Measurements from ENCODE around the gene SIGLEC9.

The SIGLEC9 gene

DNA sequence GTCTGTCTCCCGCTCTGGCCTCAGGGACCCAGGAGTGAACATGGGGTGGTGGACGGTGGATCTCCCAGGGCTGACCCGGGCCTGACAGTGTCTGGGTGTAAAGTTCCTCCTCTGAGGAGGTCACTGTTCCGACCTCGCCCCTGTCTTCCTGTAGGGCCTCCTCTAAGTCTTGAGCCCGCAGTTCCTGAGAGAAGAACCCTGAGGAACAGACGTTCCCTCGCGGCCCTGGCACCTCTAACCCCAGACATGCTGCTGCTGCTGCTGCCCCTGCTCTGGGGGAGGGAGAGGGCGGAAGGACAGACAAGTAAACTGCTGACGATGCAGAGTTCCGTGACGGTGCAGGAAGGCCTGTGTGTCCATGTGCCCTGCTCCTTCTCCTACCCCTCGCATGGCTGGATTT lies at the start of gene SIGLEC9:
TSS of gene SIGLEC9 (plus strand) at position 178 of the 400 bp plus-strand sequence. CDS start at position 247, 69 bp downstream.
- DNase-seq, result no peak

DNA sequence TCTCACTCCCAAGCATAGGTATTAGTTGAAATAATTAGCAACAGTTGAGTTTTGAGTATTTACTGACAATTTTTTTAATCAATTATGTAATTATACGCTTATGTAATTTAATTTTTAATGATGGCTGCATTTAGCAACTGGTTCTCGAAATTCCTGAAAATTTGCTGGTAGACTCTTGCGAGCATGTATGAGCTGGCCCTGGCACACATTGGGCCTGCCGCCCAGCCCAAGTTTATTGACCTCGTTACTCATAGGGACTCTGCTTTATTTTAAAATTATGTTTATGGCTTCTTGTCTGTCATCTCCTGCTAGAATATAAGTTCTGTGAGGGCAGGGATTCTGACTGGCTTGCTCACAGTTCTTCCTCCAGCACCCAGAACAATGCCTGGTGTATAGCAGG lies 48.7 kb upstream of the SIGLEC9 start:
- no peak for DNase-seq

DNA sequence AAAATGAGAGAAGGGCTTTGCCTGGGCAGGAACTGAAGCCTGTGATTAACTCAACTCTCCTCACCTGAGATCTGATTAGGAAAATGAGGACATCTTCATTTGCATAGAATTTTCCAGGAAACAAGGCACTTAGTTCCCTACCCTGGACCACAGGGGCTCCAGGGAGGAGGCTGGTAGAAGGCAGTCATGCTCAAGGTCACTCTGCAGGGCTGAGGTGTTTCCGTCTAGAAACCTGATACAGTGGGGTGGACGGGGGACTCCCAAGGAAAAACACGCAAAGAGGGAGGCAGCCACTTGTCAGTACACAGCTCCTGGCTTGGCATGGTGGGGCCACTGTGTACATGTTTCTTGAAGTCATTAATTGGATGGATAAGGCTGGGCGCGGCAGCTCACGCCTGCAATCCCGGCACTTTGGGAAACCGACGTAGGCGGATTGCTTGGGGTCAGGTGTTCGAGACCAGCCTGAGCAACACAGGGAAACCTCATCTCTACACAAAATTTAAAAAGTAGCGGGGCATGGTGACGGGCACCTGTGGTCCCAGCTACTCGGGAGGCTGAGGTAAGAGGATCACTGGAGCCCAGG lies 48.0 kb upstream of the SIGLEC9 start:
- no peak for DNase-seq

DNA sequence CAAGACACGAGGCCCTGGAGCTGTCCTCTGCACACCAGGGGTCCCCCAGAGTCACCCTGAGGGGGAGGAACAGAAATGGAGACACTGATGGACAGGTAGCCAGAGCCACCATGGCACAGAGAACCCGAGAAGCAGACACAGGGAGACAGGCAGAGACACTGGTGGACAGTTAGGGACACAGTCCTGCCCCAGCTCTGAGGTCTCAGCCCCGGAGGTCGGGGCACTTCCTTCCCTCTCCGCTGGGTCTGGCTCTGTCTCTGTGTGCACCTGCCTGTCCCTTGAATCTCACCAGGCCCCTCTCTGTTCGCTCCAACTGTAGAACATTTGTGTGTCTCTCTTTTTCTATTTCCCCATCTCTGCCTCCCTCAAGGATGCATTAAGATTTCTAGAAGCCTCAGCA lies 46.6 kb upstream of the SIGLEC9 start:
- no peak for DNase-seq

DNA sequence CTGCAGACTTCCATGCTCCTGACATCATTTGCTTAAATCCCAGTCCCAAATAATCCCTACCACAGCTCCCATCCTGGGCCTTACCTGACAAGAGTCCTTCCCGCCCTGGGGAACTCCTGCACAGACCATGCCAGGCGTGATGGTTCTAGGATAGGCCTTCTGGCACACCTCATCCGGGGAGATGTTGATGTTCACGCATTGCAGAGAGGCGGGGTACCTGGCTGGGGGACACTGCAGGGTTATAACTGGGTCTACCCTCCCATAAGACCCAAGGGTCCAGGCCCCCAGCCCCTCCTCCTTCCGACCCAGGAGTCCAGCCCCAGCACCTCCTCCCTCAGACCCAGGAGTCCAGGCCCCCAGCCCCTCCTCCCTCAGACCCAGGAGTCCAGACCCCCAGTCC lies 46.0 kb upstream of the SIGLEC9 start:
- no peak for DNase-seq

DNA sequence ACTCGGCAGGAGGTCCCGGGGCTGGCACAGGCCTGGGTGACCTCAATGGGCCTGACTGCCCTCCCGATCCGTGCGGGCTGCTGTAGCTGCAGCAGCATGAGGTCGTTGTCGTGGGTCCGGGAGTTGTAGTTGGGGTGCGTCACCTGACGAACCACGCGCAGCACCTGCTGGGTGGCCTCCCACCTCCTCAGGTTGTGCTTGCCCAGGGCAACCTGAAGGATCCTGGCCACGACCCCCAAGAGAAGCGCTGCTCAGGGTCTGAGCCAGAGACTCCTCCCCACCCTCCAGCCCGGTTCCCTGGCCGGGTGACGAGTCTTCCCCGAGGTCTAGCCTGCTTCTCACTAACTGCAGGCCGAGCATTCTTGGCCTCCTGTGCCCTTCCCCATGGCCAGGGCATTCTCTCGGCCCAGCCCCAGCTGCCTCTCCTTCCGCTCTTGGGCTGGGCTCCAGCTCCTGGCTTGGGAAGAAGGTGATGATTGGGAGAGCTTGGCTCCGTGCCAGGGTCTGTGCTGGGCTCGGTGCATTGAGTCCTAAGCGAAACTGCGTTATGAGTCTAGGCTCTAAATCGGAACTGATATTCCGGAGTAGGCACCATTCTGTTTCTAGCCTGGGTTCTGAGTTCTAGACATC lies 45.1 kb upstream of the SIGLEC9 start:
- DNase-seq, result no peak

DNA sequence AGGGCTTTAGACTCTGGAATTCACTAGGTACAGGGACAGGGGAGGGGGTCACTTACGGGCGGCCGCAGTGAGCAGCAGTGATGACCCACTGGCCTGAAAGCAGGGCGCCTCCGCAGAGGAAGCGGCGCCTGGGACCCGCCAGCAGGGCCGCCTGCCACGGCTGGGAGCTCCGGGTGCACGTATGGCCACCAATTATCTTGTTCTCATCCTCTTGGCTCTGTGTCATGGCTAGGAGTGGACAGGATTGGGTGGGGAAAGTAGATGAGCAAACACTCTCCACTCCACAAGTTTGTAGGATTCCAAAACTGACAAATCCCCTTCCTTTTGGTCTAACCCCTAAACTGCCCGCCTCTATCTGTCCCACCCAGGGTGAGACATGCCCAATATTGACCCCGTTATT lies 43.2 kb upstream of the SIGLEC9 start:
- no peak for DNase-seq

DNA sequence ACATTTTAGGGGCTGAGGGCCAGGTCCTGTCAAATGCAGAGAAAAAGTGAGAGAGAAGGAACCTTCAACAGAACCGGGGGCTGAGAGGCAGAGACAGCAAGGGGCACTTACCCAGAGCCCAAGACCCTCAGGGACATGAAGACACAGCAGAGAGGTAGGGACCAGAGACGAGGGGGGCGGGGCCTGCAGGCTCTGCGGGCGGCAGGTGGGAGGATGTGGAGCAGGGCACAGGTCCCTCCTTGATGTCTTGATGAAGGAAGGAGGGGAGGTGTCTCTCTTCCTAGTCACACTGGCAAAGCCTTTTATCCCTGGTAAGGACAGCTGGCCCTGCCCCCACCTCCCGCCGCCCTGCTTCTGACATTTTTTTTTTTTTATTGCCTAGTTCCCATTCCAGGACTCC lies 42.1 kb upstream of the SIGLEC9 start, which contains the start of gene KLK14:
TSS of gene KLK14 (minus strand) at position 277 of the 400 bp plus-strand sequence. CDS start at position 4, 273 bp downstream.
- DNase-seq, result no peak

DNA sequence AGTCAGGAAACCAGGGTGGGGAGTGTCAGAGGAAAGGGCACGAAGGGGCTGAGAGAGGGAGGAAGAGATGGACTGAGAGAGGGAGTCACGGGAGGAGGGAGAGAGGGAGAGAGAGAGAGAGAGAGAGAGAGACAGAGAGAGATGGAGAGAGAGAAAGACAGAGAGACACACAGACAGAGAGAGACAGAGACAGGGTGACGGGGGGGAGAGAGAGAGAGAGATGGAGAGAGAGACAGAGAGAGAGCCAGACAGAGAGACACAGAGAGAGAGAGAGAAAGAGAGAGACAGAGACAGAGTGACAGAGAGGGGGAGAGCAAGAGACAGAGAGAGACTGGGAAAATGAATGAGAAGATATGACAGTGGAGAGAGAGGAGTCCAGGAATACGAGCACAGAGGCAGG lies 41.5 kb upstream of the SIGLEC9 start:
- no peak for DNase-seq

DNA sequence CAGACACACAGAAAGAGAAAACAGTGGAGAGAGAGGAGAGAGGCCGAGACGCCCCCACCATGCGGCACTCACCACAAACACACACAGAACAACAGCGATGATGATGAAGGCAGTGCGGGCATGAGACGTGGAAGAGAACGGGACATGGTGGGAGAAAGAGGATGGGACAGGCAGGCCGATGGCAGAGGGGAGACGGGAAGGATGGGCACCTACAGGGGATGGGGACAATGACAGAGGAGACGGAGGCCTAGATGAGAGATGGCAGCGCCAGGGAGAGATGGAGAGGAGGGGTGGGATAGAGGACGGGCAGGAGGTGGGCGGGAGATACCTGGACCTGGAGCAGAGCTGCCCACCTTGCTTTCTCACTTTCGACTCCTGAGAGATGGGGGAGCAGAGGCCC lies 40.9 kb upstream of the SIGLEC9 start:
- no peak for DNase-seq

DNA sequence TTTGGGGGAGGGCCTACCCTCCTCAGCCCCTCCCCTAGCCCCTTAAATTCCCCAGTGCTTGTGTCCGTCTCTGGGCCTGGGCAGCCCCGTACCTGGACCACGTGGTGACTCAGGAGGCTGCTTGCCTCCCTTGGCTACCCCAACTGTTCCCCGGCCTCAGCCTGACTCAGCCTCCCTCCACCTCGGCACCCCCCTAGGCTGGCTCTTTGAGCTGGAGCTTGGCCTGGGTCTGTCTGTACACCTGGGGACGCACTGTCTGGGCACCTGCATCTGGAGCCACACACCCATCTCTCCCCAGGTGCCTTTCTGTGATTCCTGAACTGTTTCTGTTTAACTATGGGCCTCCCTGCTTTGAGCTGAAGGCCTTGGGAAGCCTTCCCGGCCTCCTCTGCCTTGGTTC lies 40.2 kb upstream of the SIGLEC9 start:
- no peak for DNase-seq

DNA sequence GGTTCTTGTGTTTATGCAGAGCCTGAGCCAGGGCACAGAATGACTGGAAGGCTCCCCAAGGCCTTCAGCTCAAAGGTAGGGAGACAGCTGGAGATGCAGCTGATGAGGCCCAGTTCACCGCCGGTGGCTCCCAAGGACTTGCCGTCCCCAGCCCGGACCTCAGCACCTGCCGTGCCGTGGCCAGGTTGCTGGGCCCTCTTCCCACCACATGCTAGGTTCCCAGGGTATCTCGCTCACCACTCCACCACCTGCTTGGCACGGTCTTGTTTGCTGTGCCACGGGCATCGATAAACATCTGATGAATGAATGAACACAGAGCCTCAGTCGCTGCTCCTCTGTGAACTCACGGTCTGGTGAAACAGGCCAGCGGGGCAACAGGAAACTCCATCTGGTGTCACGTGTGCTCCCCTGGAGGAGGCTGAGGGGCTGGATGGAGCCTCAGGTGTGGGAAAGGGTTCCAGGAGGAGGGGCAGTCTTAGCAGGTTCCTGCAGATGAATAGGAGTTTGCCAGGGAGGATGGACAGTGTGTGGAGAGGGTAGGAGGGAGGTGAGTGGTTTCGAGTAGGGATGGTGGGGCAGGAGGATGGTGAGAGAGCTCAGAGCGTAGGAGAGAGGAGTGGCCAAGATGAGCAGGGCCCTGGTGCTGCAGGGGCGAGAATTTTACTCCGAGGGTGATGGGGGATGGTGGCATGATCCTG lies 38.4 kb upstream of the SIGLEC9 start:
- no peak for DNase-seq

DNA sequence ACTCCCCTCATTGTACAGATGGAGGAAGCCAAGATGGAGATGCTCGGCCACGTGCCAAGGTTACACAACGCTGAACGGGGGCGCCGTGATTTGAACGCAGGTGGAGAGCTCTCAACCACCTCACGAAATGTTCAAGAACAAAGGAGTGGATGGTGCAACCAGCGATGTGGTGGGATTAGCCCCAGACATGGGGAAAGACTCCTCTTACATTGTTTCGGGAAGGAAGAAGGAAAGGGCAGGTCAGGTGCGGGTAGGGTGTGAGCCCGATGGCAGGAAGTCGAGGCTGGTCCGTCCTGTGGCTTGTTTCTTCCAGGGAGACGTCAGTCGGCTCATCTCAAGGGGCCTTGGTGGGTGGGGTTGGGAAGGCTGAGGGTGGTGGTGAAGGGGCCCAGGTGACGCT lies 34.9 kb upstream of the SIGLEC9 start:
- DNase-seq, result no peak

DNA sequence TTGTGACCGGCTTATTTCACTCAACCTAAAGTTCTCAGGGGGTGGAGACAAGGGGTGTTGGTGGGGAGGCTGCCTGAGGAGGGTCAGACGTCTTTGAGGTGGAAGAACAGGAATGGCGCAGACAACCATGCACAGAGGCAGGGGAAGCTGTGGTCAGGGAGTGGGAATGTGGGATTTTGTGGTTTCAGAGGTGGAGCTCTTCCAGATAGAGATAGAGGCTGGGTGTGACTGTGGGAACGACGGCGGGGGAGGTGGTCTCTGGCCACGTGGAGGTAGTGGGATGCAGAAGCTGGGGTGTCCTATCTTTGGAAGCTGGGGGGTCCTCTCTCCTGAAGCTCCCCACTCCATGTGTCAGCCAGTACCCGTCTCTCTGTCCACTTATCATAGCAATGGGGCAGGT lies 34.2 kb upstream of the SIGLEC9 start:
- no peak for DNase-seq

DNA sequence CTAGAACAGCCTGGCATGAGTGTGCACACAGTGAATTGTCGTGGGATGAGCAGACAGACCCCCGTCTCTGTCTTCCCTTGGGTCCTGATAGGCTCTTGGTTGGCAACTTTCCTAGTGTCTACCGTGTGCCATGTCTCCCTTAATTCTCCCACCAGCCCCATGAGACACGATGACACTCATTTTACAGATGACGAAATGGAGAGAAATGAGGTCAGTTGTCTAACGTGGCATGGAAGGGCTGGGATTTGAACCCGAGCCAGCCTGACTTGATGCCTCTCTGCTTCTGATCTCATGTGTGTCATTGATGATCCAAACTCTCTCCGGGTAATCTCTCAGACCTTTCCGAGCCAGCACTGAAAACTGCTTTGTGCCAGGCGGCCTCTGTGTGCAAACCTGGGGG lies 33.6 kb upstream of the SIGLEC9 start:
- DNase-seq, result no peak

DNA sequence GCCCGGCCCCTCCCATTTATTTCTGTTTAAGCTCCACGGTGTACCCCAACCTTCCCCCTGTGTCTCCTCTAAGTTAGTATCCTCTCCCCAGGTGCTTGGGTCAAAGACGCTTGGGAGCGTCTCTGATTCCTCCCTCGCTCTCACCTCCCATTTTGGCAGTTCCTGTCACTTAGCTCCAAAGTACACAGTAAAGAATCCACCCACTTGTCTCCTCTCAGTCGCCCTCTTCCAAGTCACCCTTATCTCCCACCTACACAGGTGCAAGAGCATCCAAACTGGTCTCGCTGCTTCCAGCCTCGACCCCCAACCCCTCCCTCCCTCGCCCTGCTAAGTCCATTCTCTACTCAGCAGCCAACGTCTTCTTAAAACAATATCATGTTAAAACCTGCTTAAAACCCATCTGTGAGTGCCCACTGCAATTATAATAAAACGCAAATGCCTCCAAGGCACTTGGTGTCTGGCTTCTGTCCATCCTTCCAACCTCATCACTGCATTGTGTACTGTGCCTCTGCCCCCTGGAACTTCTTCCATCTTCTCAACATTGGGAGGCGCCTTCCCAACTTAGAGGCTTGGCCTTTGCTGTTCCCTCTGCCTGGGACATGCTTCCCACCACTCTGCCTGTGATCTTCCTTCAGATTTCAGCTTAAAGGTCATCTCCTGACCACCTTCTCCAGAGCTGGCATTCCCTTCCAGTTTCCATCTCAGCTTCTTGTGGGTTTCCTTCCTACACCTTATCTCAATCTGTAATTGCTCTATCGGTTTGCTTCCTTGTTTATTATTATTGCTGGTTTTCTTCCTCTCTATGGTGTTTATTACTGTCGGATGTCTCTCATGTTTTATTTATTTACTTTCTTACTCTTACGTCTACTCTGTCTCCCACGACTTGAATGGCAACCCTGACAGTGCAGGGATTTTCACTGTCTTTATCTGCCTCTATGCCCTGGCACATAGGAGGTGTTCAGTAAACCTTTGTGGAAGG lies 32.5 kb upstream of the SIGLEC9 start:
- DNase-seq, result no peak

DNA sequence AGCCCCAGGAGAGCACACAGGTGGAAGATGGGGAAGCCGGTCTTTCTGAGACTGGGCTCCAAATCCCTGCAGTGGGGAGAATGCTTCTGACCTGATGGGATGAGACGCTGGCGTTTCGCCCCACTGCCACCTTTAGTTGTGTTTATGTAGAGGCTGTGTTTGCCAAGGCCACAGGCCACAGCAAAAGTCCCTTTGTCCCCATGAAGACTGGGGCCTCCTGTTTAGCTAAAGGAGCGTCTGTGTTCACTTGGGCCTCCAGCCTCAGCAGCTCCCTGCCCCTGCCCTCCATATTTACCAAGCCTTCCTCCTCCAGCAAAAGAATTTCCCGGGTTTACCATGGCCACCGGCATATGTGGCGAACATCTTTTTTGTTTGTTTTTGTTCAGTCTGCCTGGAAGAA lies 31.6 kb upstream of the SIGLEC9 start:
- no peak for DNase-seq

DNA sequence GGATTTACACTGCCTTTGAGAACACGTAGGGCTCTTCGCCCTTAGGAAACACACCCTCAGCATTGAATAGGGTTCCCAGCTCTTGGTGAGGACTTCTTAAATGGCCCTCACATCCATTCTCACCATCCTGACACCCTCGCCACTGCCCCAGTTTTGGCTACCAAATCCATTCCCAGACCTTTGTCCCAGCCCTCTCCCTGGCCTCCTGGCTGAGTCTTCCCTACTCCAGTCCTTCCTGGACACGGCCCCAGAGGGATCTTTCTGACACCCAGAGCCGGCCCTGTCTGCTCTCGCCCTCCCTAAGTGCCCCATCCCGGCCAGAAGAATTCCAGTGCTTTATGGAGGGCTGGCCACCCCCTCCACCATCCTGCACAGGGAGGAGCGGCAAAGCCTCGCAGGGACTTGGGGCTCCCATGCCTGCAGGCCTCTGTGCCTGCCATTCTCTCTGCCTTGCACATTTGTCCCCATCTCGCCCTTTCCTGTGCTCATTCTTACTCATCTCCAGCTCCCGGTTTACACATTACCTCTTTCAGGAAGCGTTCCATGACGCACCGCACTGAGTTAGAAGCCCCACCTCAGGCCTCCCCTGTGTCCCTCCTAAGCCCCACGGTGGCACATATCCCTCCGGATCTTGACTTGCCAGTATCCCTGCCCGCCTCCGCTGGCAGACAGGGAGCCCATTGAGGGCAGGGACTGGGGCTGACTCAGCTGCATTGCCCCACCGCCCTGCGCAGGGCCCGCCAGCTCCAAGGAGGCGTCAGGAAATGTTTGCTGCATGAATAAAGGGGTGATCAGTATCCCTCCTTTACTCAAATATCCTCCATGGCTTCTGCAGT lies 31.0 kb upstream of the SIGLEC9 start:
- no peak for DNase-seq

DNA sequence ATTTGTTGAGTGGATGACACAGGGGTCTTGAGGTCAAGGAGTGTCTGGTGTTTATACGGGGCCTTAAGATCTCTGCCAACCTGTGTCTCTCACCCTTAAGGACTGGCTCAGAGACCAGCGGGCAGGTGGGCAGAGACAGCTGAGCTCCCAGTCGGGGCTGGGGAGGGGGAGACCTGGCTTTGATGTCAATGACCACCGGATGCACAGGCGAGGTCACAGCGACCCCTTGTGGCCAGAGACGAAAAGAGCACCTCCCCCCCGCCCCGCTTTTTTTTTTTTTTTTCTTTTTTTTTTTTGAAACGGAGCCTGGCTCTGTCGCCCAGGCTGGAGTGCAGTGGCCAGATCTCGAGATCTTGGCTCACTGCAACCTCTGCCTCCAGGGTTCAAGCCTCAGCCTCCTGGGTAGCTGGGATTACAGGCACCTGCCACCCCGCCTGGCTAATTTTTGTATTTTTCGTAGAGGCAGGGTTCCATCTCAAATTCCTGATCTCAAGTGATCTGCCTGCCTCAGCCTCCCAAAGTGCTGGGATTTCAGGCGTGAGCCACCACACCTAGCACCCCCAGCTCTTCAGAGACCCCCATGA lies 29.9 kb upstream of the SIGLEC9 start:
- DNase-seq, result peak; percentile 64

DNA sequence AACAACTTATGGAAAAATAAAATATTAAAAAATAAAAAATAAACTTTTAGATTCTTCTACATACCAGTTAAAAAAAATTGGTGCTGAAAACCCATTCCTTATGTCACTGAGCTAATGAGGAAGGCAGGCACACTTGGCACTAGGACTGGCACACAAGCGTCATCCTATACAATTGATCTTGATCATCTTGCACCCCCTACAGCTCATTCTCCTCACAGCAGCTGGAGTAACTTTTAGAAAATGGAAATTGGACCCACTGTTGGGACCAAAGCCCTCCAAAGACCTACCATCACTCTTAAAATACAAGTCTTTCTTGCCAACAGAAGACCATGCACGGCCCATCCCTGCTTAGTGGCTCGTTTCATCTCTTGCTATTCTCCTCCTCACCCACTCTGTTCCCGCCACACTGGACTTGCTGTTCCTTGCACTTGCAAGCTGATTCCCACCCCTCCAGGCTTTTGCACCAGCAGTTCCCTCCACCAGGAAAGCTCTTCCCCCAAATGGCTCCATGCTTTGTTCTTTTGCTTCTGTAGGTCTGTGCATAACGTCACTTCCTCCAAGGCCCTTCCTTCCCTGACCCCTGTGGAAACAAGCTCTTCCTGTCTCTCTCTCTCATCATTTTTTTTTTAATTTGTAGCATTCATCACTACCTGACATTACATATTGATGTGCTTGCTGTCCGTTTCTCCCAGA lies 28.1 kb upstream of the SIGLEC9 start:
- DNase-seq, result no peak

DNA sequence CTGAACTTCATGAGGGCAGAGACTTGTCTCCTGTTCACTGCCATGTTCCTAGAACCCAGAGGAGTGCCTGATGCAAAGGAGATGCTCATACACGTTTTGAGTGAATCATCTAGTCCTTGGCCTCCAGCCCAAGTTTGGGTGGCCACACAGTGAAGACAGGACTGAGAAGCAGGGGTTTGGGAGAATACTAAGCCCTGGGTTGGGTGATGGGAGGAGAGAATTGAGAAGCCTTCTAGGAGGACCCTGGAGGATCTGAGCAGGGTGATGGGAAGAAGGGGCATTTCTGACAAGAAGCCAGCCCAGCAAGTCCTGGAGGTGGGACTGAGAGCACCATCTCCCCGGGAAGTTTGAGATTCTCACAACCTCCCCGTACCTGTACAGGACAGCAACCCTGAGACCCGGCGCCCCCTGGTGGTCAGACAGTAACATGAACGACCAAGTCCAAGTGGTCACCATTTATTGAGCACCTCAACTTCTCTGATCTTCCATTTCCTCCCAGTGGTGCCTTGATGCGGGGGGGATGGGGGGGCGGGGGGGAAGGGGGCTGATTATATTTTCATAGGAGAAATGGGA lies 27.5 kb upstream of the SIGLEC9 start:
- DNase-seq, result peak; percentile 87

Measured in stimulated activated CD8-positive, alpha-beta memory T cell treated with anti-CD3 and anti-CD28 coated beads, Interleukin-4, amount 100 ng/mL, for 48 hours (primary cell).